ENCODE measurements around the gene IQSEC1. TPM values are rescaled to one million over a fixed set of nuclear protein-coding genes. Genes with fewer than 3 reads are reported as not detected.

IQSEC1 gene
- total and polyA plus RNA-seq, 10 of the 15 experiments (the other 5 are each of a cell fraction or from before 2014, with no cell fraction given), result 0.92 to 55.2 (median 8.5) TPM

GRCh38 chr3:13045904-13046568 is 27.2 kb downstream of the IQSEC1 start (continued):
- TF ChIP-seq ETV6 (conservative IDR thresholded peaks at IDR 0.05 in 1 of 2, IDR thresholded peaks at IDR 0.05 in 1 of 2; ENCODE audit: borderline replicate concordance in 1 of 2, low read depth in 1 of 2) (peak in 1 of 2 experiments; percentile 43; a peak in 1 of 4 replicates), REST (IDR thresholded peaks at IDR 0.05; ENCODE audit: low read depth, low read length) (no peak), ZSCAN29 (IDR thresholded peaks at IDR 0.05) (no peak), HDGF (IDR thresholded peaks at IDR 0.05) (no peak), CBFB (IDR thresholded peaks at IDR 0.05; ENCODE audit: low read depth) (no peak), NR2C1 (IDR thresholded peaks at IDR 0.05) (no peak), ZZZ3 (IDR thresholded peaks at IDR 0.05; ENCODE audit: control insufficient read depth, insufficient read length, low read depth) (no peak), FOXK2 (IDR thresholded peaks at IDR 0.05) (peak; percentile 36; the same call in 1 of the 2 replicates), MAX (IDR thresholded peaks at IDR 0.05; ENCODE audit: low read depth, low read length) (peak; percentile 96), PBX3 (IDR thresholded peaks at IDR 0.05; ENCODE audit: insufficient replicate concordance, low read depth, low read length) (peak; percentile 31), JUNB (IDR thresholded peaks at IDR 0.05) (peak; percentile 73), EGR1 (IDR thresholded peaks at IDR 0.05; ENCODE audit: borderline replicate concordance in 1 of 2, low read depth in 2 of 2, low read length in 2 of 2) (peak in 1 of 2 experiments; percentile 66; a peak in 1 of 3 replicates), ZBTB40 (IDR thresholded peaks at IDR 0.05; ENCODE audit: borderline replicate concordance) (no peak), BHLHE40 (IDR thresholded peaks at IDR 0.05; ENCODE audit: borderline replicate concordance in 1 of 2, low read depth in 2 of 2, low read length in 1 of 2) (peak; percentile 96 to 98), MLLT1 (IDR thresholded peaks at IDR 0.05) (peak; percentile 35; the same call in 1 of the 2 replicates), NR2F1 (conservative IDR thresholded peaks at IDR 0.05) (peak; percentile 99), USF2 (IDR thresholded peaks at IDR 0.05; ENCODE audit: borderline replicate concordance, low read depth, low read length) (peak; percentile 45)

Data from GM12878 (cell line).